Measurements from ENCODE around the gene CPOX.
"Not testable (repeated sequence)": the region's sequence is repeated elsewhere in the genome, so short reads cannot be mapped to it uniquely, and the experiment has no call there.

The CPOX gene

DNA sequence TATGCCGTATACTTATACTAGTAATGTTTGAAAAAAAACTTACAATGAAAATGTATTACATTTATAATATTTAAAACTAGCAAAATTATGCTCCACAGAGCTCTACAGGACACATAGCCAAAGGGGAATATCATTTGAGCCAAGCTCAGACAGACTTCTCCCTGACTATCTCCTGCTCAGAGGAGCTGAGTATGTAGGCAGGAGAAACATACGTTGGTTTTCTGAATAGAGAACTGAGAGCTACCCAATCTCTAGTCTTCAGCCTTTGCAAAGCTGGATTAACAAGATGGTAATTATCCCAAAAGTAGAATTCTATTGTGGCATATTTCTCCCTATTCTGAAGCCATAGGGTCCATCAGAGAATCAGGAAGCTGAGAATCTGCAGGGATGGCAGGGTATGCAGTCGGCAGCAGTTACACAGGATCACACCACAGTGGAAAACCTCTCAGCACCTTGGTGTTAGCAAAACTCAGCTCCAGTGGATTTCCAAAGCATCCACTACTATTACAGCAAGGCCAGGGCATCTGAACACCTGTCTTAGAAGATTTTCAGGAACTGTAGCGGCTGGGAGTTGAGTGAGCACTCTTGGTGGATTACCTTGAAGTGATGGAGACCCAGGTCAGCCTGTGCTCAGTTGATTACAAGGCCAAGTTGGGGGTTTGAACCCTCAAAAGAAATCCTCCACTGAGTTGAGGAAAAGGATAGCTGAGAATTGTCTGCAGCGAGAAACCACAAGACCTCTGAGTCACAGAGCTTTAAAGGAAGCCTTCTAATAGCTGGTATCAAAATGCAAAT is 31.5 kb downstream of the CPOX start:
- no peak for DNase-seq (ENCODE audit: low read depth in 2 of 2)

DNA sequence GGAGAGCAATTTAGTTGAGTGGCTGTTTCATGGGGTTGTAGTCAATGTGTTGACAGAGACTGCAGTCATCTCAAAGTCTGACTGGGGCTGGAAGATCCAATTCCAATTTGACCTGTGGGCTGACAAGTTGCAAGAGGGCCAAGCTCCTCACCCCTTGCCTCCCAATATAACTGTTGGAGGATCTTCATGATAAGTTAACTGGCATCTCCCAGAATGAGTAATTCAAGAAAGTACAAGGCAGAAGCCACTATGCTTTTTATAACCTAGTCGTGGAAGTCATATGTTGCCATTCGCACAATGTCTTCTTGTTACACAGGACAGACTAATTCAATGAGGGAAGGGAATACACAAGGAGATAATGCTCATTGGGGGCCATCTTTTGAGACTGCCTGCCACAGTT is 32.5 kb downstream of the CPOX start:
- DNase-seq (ENCODE audit: low read depth in 2 of 2) = no peak

- DNase-seq (ENCODE audit: low read depth in 2 of 2) = not testable (repeated sequence)
Measured at GRCh38 chr3:98559769-98560168, 33.6 kb downstream of the CPOX start.

GRCh38 chr3:98558100-98558827 is 35.1 kb downstream of the CPOX start:
- DNase-seq (ENCODE audit: low read depth in 2 of 2) = no peak

DNA sequence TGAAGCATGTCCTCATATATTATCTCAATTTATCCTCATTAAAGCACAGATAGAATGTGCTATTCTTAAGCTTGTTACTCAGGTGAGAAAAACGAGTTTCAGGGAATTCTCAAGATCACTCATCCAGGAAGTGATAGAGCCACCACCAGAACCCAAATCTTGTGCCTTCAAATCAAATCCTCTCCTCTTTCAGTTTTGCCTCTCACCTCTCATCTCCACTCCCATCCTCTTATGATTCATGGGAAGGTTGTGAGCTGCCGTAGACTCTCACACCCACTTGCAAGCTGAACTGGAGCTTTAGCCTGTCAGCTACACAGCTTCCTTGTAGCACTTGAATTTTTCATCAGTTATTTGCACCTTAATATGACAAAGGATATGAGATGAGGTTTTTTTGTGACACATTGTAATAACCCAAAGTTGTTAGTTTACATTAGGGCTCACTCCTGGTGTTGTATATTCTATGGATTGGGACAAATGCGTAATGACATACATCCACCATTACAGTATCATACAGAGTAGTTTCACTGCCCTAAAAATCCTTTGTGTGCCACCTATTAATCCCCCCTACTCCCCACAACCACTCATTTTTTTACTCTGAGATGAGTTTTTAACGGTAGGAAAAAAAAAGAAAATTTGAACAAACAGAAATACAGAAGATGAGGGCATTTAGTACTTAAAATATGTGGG is 35.9 kb downstream of the CPOX start:
- peak in 1 of 2 donors; percentile 43 for DNase-seq (ENCODE audit: low read depth in 2 of 2)

- peak; percentile 53 to 56 for DNase-seq (ENCODE audit: low read depth in 2 of 2)
Measured at GRCh38 chr3:98556164-98557130, 37.0 kb downstream of the CPOX start.

DNA sequence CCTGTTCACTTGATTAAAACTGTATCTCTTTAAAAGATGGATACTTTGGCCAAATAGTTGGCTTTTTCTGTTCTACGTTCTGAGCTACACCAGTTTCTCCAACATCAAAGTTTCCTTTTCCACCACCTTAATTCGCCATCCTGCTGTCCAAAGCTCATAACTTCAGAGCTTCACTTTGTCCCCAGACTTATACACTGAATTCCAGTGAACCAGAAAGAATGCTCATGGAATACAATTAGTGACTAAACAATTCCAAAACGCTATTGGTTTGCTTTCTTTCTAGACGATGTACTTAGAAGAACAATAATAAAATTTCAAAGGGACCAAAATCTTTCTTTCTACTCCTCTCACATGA is 38.4 kb downstream of the CPOX start:
- no peak for DNase-seq (ENCODE audit: low read depth in 2 of 2)

DNA sequence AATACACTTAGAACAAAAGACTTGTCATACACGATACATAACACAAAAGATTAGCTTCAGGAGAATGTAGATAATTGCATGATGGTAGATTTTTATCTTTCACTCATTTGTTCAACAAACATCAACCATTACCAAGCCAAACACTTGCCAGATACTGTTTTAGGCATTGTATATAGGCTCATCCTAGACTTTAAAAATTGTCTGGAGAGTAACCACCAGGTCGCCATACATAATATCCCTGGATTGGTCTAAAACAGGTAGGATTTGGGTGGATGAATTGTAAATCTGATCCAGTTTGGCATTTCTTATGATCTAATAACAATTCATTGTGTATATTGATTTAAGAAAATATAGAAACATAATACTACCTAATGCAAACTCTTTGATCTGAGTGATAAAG is 38.8 kb downstream of the CPOX start:
- DNase-seq (ENCODE audit: low read depth in 2 of 2) = no peak

- no peak for DNase-seq (ENCODE audit: low read depth in 2 of 2)
Measured at GRCh38 chr3:98553753-98554152, 39.7 kb downstream of the CPOX start.

- no peak for DNase-seq (ENCODE audit: low read depth in 2 of 2)
Measured at GRCh38 chr3:98553021-98553563, 40.3 kb downstream of the CPOX start.

DNA sequence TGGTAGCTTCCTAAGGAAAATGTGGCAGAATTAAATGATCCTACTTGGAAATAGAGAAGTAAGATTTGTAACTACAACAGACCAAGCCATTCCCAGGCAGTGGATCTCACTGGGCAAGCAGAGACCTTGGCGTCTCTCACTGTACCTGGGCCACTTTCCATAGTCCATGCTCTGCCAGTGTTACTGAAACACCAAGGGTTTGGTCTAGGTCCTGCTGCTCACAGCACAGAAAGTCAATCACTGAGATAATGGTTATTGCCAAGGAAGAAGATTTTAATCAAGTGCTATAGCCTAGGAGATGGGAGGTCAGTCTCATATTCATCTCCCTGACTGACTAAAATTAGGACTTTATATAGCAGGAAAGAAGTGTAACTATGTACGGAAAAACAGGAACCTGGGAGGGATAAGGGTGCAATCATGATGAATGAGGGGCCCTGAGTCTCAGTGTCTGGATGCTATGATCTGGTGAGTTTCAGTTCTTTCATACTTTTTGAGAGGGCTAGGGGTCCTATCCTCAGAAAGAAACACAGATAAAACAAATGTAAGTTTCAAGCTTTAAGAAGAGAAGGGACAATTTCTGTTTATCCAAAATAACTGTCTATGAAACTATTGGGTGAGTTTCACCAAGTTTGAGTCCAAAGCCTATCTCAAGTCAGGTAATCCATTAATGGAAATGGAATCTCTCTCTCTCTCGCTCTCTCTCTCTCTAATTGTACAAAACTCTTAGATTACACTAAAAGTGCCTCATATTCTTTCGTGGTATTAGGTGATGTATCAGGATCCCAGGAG is 41.0 kb downstream of the CPOX start:
- no peak for DNase-seq (ENCODE audit: low read depth in 2 of 2)

GRCh38 chr3:98551754-98552153 is 41.7 kb downstream of the CPOX start:
- no peak for DNase-seq (ENCODE audit: low read depth in 2 of 2)

DNA sequence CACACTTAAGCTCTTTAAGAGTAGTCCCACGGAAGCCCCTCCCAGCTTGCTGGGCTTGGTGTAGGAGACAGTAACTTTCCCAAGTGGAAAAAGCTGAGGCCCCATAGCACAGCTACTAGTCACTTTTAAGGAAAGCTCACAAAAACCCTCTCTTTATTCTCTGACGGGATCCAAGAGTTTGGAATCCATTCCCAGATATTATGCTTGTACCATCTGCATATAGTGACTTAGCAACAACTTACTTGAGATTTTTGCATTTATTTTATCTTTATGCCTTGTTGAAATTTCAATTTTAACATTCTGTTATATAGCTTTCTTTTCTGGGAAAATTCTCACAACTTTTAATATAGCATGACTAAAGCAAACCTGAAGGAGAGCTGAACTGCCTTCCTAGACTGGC is 42.2 kb downstream of the CPOX start:
- DNase-seq (ENCODE audit: low read depth in 2 of 2) = no peak

DNA sequence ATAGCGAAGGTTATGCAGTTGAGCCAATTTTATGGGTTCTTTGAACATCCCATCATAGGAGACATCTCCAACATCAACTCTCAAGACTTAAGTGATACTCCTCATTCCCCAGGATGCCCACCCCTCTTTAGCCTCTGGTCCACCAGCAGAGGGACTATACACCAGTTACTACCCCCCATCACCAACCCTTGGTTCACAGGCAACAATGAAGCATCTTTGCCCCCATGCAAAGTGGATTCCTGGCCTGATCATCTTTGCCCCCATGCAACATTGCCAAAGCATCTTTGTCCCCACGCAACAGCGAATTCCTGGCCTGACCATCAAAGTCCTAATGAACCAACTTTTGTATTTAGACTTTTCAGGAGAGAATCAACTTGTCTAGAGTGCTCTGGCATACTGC is 42.6 kb downstream of the CPOX start:
- no peak for DNase-seq (ENCODE audit: low read depth in 2 of 2)

DNA sequence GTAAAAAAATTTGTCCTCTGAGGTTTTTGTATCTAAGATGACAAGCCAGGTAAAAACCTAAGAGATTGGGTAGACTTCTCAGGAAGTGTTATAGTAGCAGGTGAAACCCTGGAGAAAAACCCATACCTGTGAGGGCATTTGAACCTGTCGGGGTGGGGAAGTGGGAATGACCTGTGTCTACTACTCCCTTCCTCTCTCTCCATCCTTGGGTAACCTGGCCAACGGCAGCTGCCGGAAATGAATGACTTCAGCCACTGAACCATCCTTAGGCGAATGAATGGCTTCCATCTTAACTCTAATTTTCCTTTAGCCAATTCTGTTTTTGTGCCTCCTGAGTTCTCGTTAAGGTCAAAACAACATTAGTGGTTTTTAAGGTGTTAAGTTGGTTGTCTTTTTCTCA is 44.9 kb downstream of the CPOX start:
- DNase-seq (ENCODE audit: low read depth in 2 of 2) = no peak

DNA sequence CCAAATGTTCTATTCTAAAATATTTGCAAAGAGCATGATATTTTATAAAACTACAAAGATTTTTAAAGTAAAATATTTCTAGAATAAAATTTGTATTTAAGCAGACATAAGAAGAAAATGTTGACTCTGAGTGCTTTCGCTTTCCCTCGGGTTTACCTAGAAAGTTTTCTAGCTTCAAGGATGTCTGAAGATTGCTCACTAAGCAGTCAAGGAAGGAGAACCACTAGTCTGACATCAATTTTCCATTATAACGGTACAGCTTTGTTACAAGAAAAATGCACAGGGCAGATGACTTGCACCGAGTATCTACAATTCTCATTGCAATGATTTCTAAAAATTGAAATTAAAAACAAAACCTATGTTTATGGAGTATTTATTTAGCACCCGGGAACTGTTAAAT is 47.5 kb downstream of the CPOX start:
- DNase-seq (ENCODE audit: low read depth in 2 of 2) = no peak

DNA sequence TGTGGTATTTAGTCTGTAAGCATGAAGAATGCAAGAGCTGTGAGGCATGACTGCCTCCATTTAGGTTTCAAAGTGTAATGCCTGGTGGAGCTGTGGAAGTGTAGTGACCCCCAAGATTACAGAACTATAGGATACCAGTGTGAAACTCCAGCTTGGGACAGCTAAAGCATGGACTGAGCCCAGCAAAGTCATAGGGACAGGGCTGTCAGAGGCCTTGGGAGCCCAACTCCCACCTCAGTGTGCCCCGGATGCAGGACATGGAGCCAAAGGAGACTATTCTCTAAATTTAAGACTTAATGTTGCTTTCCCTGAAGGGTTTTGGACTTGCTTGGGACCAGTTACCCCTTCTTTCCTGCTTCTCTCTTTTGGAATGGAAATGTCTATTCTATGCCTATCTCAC is 50.8 kb downstream of the CPOX start:
- DNase-seq (ENCODE audit: low read depth in 2 of 2) = no peak

- DNase-seq (ENCODE audit: low read depth in 2 of 2) = no peak
Measured at GRCh38 chr3:98541695-98542094, 51.7 kb downstream of the CPOX start.

GRCh38 chr3:98540346-98540745 is 53.1 kb downstream of the CPOX start:
- no peak for DNase-seq (ENCODE audit: low read depth in 2 of 2)

- no peak for DNase-seq (ENCODE audit: low read depth in 2 of 2)
Measured at GRCh38 chr3:98536456-98537017, 56.9 kb downstream of the CPOX start.
